ENCODE results near the gene ABHD3. TPM values are rescaled to one million over a fixed set of nuclear protein-coding genes. Genes with fewer than 3 reads are reported as not detected.
A peak's percentile ranks its signal among the peaks of the same experiment; 100 is the strongest.
"Not testable (repeated sequence)": the region's sequence is repeated elsewhere in the genome, so short reads cannot be mapped to it uniquely, and the experiment has no call there.

Gene ABHD3
- total RNA-seq, 1 experiment from 2014 or later: 56.1 TPM

DNA sequence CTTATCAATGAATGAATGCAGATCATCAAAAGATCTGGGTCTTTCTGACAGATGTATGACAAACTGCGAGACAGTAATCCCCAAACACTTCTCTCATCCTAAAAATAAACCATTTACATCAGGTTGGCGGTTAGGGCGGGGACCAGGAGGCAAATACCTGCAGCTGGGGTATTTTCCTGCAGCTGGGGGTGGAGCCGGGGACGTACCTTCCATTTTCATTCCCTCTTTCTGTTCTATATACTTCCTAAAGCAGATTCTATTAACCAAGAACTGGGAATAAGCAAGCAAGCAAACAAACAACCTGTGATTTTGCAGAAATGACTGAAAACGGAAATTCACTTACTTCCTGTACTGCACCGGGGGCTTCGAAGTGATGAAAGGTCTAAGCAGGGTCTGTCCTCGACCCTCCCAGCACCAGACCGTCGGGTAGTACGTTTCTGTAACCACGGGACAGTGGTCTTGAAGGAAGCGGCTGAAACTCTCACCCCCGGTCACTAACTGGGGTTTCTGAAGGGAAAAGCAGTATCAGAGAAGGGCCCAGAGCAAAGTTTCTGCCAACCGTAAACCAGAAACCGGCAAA, 1.2 kb downstream of the ABHD3 start:
- DNase-seq (ENCODE audit: low spot score): peak; percentile 9

DNA sequence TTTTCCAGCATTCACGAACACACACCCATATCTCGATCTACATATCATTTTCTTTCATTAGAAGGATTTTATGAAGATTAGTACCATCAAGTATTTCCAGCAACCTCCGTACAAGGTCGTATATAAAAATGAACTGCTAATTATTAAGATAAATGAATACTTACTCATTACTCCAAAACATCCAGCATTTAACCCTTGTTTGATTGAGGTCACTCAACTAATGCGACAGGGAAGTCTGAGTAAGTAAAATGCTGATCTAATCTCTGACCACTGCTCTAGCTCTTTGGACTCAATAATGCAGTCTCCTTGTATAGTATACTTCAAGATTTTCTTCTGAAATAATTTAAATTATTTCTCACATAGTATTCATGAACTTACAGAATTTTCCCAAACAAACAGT, 2.0 kb downstream of the ABHD3 start:
- no peak for DNase-seq (ENCODE audit: low spot score)

DNA sequence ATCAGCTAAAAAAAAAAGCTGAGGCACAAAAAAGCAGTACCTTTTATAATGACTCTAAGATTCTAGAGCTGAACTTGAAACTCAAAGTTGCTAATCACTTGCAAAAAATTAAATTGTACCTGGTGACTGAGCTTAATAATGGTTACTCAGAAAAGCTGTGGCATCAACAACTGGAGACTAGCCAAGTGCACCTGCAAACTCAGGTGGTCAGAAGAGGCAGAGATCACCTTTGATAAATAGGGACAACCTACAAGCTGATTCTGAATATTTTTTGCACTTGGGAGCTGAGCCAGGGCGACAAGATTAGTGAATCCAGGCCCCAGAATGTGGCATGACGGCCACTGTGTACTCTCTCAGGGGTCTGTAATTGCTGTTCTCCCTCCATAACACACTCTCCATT, 3.0 kb downstream of the ABHD3 start:
- no peak for DNase-seq (ENCODE audit: low spot score)

DNA sequence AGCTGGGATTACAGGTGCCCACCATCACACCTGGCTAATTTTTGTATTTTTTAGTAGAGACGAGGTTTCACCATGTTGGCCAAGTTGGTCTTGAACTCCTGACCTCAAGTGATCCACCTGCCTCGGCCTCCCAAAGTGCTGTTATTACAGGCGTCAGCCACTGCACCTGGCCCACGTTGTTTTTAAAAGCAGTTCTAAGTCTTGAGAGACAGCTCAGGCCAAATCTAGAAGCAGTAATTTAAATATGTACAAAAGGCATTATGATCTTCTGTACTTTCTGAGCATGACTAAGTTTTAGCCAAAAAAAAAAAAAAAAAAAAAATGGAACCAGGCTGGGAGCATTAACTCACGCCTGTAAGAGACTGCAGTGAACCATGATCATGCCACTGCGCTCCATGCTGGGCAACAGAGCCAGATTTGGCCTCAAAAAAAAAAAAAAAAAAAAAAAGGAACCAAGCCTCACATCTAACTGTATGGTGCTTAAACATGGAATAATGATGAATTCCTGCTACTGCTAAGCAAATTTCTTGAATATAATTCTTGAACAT, 4.0 kb downstream of the ABHD3 start:
- DNase-seq (ENCODE audit: low spot score): no peak

DNA sequence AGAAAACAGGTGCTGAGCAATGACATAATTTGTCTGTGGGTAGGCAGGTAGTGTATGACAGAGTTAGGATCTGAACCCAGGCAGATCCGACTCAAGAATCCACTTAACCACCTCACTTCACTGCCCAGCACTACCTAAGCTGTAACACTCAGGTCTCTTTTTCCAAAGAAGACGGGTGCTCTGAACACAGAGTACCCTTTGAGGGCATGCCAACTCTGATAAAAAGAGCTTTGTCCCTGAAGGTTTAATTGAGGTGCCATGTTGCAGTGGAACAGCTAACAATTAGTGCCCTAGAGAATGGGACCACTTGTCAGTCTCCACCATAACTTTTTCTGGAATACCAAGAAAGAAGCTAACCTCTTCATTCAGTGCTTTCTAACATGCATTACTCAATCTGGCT, 11.3 kb downstream of the ABHD3 start:
- no peak for DNase-seq (ENCODE audit: low spot score)

DNA sequence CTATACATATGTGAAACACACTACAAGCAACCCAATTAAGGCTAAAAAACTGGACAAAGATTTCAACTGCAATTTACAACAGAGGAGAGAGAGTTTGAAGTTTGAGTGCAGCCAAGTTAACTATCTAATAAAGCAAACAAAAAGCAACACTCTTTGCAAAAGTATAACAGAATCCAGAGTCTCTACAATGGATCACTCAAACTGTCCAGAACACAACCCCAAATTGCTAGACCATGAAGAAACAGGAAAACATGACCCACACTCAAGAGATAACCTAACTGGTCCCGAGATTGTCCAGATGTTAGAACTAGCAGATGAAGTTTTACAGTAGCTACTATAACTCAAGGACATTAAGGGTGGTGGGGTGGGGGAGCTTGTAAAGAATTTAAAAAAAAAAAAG, 14.8 kb downstream of the ABHD3 start:
- DNase-seq (ENCODE audit: low spot score): no peak

DNA sequence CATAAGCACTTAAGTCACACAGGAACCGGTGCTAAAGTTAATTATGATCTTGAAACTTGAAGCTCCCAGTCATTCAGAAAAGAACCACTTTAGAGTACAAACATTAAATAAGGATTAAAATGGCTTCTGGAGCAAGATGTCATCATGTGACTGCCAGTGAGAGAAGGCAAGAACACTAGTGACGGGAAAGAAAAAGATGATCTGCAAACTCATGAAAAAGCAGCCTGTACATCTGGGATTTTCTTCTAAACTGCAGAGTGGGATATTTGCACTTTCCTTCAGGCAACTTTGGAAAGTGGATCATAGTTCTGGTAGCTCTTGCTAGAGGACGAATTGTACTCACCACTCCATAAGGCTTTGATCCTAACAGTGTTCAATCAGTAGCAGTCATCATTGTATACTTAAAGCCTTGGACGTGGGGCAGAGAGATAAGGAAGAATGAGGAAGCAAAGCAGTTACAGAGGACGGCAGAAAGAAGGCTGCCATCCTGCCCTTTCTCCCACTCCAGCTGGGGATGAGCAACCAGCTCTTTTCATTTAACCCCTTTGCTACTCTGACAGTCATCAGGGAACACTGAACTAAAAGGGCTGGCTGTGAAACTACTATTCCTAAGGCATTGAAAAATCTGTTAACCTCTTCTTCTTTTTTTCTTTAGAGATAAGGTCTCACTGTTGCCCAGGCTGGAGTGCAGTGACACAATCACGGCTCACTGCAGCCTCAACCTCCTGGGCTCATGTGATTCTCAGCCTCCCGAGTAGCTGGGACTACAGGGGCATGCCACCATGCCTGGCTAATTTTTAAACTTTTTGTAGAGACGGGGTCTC, 18.1 kb downstream of the ABHD3 start:
- no peak for DNase-seq (ENCODE audit: low spot score)

DNA sequence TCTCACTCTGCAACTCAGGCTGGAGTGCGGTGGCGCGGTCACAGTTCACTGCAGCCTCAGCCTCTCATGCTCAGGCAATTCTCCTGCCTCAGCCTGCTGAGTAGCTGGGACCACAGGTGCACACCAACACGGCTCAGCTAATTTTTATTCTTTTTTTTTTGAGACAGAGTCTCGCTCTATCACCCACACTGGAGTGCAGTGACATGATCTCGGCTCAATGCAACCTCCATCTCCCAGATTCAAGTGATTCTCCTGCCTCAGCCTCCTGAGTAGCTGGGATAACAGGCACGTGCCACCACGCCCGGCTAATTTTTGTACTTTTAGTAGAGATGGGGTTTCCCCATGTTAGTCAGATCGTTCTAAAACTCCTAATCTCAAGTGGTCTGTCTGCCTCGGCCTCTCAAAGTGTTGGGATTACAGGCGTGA, 19.0 kb downstream of the ABHD3 start:
- not testable (repeated sequence) for DNase-seq (ENCODE audit: low spot score)

DNA sequence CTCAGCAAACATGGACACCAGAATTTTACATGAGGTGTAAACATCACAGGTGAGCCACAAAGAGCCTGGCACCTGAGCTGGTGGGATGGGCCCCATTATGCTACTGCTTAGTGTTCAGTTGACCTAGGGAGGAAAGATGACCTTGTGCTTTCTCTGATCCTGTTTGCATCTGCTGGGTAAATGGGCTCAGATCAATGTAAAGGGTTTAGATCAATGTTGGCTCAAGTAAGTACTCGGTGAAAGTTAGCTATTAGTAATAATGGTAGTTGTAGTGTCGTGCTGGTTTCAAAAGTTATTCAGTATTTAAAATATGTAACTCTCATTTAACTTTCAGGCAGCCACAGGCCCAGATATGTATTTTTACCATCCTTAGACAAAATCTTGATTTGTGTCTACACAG, 19.8 kb downstream of the ABHD3 start:
- no peak for DNase-seq (ENCODE audit: low spot score)

DNA sequence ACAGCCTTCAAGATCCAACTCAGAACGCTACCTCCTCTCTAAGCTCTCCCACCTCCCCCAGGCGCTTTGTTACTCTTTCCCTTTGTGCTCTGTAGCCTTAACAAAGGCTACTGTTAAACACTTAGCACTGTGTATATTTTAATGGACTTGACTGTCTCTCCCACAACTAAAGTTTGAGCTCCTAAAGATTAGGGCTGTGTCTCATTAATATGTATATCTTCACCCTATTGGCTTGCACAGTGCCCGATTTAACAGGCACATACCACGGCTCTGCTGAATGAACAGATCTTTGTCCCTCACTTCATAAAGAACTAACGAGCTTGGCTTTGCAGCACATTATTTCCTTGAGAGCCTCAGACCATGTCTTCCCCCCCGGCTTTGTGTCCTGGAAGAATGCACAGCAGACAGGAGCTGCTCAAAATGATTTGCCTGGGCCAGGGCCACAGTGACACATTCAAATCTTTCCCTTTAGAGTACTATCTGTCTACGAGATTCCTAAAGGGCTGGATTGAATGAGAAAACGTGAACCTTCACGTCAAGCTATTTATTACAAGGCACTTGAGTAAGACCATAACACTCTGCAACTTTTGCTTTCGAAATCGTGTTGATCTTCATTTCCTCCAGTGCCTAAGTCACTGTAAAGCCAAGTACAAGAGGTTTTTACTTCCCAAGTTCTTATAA, 22.1 kb downstream of the ABHD3 start:
- DNase-seq (ENCODE audit: low spot score): no peak

DNA sequence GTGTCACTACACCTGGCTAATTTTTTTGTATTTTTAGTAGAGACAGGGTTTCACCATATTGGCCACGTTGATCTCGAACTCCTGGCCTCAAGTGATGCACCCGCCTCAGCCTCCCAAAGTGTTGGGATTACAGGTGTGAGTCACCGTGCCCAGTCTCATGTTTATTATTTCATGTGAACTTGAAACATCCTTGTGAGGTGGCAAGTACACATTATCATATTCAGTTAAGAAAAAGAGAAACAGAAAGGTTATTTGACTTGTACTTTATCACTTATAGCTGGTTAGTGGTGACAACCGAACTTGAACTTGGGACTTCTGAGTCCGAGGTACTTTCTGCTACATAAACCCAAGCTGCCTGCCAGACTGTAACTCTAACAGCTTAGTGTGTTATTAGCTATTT, 24.4 kb downstream of the ABHD3 start:
- DNase-seq (ENCODE audit: low spot score): no peak

DNA sequence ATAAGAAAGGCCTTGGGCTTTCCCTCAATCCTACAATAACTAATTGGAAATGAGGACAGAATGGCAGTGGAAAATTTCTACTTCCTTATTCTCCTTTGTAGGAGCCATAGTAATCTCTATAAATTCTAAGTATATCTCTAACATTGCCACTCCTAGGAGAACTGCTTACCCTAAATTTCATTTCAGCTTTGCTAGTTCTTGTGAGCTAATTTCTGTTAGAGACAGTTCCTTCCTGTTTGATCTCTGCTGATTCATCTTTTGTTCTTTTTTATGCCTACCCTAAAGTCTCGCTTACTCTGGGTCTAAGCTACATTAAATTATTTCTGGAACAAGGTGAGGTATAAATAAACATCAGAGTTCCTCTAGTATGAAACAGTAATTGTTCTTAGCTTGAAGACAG, 25.7 kb downstream of the ABHD3 start:
- DNase-seq (ENCODE audit: low spot score): no peak

DNA sequence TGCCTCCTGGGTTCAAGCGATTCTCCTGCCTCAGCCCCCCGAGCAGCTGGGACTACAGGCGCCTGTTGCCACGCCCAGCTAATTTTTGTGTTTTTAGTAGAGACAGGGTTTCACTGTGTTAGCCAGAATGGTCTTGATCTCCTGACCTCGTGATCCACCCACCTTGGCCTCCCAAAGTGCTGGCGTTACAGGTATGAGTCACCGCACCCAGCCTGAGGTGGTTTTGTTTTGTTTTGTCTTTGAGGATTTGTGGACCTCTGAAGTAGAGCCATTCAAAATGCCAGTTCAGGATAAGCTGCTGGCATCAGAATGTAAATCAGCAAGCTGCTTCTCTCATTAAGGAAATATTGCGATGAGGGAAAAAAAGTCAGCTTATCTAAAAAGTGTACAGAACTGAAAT, 29.2 kb downstream of the ABHD3 start:
- peak; percentile 75 for DNase-seq (ENCODE audit: low spot score)

DNA sequence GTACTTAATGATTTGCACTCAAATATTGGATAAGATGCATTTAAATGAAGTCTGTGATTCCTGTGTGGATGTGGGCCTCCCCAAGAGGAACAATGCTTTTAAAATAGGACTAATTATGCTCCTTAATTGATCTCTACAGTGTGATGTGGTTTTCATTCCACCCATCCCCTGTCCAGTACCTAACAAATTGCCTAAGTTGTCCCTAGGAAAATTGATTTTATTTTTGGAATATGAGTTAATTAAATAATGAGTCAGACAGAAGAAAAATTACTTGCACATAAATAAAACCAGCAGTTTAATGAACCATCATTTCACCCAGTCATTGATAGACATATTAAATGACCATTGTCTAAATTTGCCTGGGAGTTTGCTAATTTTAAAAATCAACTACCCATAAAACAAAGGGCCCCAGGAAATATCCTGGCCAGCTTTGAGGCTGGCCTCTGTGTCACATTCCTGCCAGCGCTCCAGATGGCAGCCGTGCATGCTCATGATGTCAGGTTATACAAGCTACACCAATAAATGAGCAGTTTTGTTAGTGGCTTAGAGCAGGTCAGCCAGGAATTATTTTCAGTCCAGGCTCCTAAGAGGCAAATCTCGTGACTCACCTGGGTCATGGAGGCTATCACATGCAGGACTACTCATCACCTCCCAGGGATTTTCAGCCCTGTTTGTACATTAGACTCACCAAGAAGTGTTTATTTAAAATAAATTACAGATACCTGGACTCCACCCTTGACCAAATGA, 31.9 kb downstream of the ABHD3 start:
- peak; percentile 98 for DNase-seq (ENCODE audit: low spot score)

DNA sequence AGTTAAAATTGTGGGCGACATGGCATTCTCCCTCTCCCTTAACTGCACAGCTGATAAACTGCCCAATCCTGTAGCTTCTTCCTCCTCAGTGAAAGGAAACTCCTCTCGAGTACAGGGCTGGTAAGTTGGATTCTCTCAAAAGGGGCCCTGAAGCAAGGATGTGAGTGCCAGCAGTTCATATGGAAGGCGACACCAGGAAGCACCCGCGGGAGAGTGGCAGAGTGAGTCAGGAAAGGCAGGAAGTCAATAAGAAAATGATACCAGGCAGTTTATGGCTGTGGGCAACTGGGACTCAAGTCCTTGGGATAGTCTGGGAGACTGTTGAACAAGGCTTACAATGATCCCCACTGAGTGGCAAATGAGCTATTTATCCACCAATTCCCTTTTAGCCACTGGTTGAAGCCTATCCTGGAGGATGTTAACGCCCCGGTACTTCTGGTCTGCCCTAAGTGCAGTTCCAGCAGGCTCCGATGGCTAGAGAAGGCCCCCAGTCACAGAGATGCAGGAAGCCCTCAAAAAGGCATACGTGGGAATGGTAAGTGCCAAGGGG, 34.8 kb downstream of the ABHD3 start:
- peak; percentile 71 for DNase-seq (ENCODE audit: low spot score)

DNA sequence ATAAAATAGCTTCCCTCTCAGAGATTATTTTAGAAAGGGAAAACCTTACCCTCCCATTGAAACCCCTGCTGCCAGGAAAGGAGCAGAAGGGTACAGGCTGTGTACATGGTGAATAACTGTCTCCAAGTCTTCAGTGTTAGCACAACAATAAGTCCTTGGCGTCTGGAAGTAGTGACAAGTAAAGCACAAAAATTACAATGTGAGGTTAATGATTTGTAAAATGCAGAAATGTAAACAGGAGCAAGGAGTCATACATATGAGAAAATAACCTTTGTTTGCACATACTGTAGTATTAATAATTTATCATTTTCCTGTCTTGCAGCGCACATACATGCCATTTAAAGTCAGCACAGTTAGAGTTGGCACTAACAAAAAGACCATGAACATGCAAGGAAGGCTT, 40.5 kb downstream of the ABHD3 start:
- no peak for DNase-seq (ENCODE audit: low spot score)

DNA sequence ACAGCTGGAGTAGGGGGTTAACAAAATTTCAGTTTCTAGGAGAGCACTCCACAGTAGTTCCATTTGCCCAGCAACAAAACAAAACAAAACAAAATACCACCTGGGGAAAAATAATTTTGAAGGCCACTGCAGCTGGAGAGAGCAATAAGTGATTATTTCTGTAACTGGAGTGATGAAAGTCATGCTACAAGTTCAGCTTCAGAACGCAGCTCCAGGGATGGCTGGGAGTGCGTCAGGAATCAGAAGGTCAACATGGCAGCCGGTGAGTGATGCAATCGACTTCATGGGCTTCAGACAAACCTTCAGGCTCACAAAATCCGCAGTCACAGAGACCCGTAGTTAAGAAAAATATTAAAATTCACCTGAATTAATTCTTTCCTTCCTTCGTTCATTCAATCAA, 41.0 kb downstream of the ABHD3 start:
- no peak for DNase-seq (ENCODE audit: low spot score)

DNA sequence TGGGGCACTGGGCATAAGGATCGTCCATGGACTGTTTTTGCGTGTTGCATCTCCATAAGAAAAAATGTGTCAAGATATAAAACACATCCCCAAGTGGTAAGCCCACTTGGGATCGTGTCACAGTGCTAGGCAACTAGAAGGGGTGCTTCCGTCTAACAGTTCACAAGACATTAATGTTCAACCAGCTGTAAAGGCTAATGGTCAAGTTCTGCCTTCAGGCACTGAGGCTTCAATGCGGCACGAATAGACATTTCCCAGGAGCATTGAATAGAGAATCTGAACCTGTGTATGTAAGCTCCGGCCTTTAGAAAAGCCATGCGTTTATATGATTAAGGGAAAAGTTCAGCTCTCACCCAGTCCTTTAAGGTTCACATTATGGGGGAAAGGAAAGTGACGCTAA, 42.0 kb downstream of the ABHD3 start:
- no peak for DNase-seq (ENCODE audit: low spot score)

DNA sequence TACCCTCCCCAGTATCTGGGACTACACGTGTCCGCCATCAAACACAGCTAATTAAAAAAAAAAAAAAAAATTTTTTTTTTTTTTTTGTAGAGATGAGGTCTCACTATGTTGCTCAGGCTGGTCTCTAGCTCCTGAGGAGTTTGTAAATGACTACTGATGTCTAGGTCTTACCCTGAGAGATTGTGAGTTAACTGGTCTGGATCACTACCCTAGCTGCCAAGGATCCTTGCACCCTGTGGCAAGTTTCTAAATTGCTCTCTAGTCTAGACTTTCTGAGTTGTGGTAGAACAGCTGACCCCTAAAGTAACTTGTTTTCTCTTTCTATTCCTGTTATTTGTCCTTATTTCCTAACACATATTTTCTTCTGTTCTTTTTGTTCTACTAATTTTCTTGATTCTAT, 44.5 kb downstream of the ABHD3 start:
- DNase-seq (ENCODE audit: low spot score): no peak

DNA sequence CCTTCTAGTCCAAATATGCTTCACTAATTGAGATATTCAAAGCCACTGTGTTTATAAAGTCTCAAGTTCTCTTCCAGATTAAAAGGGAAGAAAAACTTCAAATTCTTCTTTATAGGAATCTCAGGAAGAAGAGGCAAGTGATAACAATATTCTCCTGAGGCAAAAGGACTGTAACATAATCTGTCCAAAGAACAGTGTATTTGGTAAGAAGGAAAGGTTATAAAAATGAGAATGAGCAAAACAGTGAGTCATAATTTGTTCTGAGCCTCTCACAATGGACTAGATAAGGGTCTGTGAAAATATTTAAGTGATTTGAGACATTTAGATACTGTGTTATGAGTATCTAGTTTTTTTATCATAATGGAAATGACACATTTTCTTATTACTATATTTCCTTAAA, 48.2 kb downstream of the ABHD3 start:
- DNase-seq (ENCODE audit: low spot score): peak; percentile 30

DNA sequence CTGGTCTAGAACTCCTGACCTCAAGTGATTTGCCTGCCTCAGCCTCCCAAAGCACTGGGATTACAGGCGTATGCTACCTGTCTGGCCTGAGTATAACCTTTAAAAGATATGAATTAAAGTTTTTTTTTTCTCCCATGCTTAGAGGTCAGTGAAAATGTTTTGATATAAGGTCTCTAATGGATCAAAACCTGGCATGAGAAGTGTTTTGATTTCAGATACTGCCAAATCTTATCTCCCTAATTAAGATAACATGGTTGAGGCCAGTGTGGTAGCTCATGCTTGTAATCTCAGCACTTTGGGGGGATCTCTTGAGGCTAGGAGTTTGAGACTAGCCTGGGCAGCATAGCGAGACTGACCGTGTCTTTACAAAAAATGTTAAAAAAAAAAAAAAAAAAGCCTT, 51.2 kb downstream of the ABHD3 start:
- DNase-seq (ENCODE audit: low spot score): no peak

DNA sequence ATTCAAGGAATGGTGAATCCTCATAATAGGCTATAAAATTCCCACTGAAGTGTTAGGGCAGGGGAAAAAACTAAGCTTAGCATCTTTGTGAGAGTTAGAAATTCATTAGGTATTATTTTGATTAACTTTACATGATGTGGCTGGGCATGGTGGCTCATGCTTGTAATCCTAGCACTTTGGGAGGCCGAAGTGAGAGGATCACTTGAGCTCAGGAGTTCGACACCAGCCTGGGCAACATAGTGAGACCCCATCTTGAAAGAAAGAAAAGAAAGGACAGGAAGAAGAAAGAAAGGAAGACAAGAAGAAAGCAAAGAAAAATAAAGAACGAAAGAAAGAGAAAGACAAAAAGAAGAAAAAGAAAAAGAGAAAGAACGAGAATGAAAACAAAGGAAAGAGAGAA, 52.5 kb downstream of the ABHD3 start:
- no peak for DNase-seq (ENCODE audit: low spot score)
